Endothelial cell of umbilical vein (primary cell): ENCODE measurements around the gene HIVEP3. TPM values are rescaled to one million over a fixed set of nuclear protein-coding genes. Genes with fewer than 3 reads are reported as not detected.

ENCODE experiments used
- BruUV-seq: library from RNA; stranded (reverse); fragments of 400-500 nt; replicated peaks from 2 replicates; lab custom pipeline; 2021; lab: Mats Ljungman, UMichigan
- CTCF ChIA-PET: fragments of 300-600, 350-600 bp; sonication (Branson Sonifier 250); formaldehyde crosslinking; loops from one replicate; lab custom pipeline; 2021; ENCODE audit warnings: antibody characterized with exemption, inconsistent platforms; lab: Charles Lee
- POLR2A ChIA-PET: fragments of 300-600, 350-600 bp; sonication (Branson Sonifier 250); formaldehyde crosslinking; loops from one replicate; lab custom pipeline; 2021; ENCODE audit warnings: antibody characterized with exemption, inconsistent platforms; lab: Charles Lee
- DNase-seq: peaks from one replicate; pipeline ENCODE4 v3.0.0-alpha.2; 2011; ENCODE audit warnings: low read depth, low spot score
- FAIRE-seq: peaks from 2 replicates; lab custom pipeline; 2011; peaks lifted over from hg19 to GRCh38; lab: Jason Lieb, UNC
- H2AFZ ChIP-seq: 2 replicates; pipeline ENCODE4 v1.6.0; 2012; ENCODE audit warnings: low read depth, low read length, control low read depth, inconsistent platforms
- H3K27ac ChIP-seq: 2 replicates; pipeline ENCODE4 v1.5.1; 2011; ENCODE audit warnings: low read depth, mild to moderate bottlenecking, control low read depth, low read length, moderate library complexity; ENCODE audit not compliant: insufficient read depth
- H3K27me3 ChIP-seq, 2 experiments: 2 replicates each; pipeline versions ENCODE4 v1.6.0 to v1.6.1; 2011; ENCODE audit warnings: low read length in 2 of 2, mixed read lengths in 1 of 2; ENCODE audit not compliant: control insufficient read depth in 2 of 2, insufficient read depth in 2 of 2
- H3K36me3 ChIP-seq, 2 experiments: 2 replicates in 1 of 2; 3 replicates in 1 of 2; pipeline ENCODE4 v1.5.1; 2011; ENCODE audit warnings: low read length in 2 of 2, mild to moderate bottlenecking in 1 of 2, moderate library complexity in 1 of 2; ENCODE audit not compliant: control insufficient read depth in 2 of 2, insufficient read depth in 2 of 2; ENCODE audit errors: extremely low read depth in 1 of 2
- H3K4me1 ChIP-seq: 3 replicates; pipeline ENCODE4 v1.5.1; 2011; ENCODE audit warnings: mild to moderate bottlenecking, low read length; ENCODE audit not compliant: control insufficient read depth, insufficient read depth; ENCODE audit errors: extremely low read depth
- H3K4me2 ChIP-seq: 2 replicates; pipeline ENCODE4 v1.6.1; 2011; ENCODE audit warnings: low read length, control low read depth, mixed read lengths; ENCODE audit not compliant: insufficient read depth
- H3K4me3 ChIP-seq, 3 experiments: fragments of 200-600 bp in 1 of 3; sonication (generic), shearing (Covaris generic) in 1 of 3; replicated peaks in 1 of 3; 2 replicates each; pipeline ENCODE4 v1.5.1; 2011 to 2016; ENCODE audit warnings: control low read depth in 3 of 3, low read length in 3 of 3, mild to moderate bottlenecking in 2 of 3, inconsistent platforms in 1 of 3, low read depth in 1 of 3, moderate library complexity in 1 of 3; ENCODE audit not compliant: insufficient read depth in 1 of 3
- H3K79me2 ChIP-seq: 2 replicates; pipeline ENCODE4 v1.6.0; 2012; ENCODE audit warnings: low read length, inconsistent platforms; ENCODE audit not compliant: control insufficient read depth, insufficient read depth
- H3K9ac ChIP-seq: replicated peaks from 2 replicates; pipeline ENCODE3; 2011; ENCODE audit warnings: low read length, control low read depth; ENCODE audit not compliant: insufficient read depth; ENCODE audit errors: extremely low read depth
- H3K9me1 ChIP-seq: replicated peaks from 3 replicates; pipeline ENCODE4 v1.6.0; 2011; ENCODE audit warnings: mild to moderate bottlenecking, low read length; ENCODE audit not compliant: control insufficient read depth, insufficient read depth; ENCODE audit errors: extremely low read depth
- H3K9me3 ChIP-seq: replicated peaks from 2 replicates; pipeline ENCODE4 v1.5.1; 2012; ENCODE audit warnings: low read length, inconsistent platforms; ENCODE audit not compliant: control insufficient read depth, insufficient read depth
- H4K20me1 ChIP-seq: replicated peaks from 2 replicates; pipeline ENCODE3; 2011; ENCODE audit warnings: mild to moderate bottlenecking, low read length; ENCODE audit not compliant: control insufficient read depth, insufficient read depth; ENCODE audit errors: extremely low read depth
- CTCF ChIP-seq, 2 donors: IDR thresholded peaks; 1 replicate in 1 of 2; 2 replicates in 1 of 2; pipeline ENCODE4 v1.5.1; 2011; ENCODE audit warnings: low read length in 2 of 2, mild to moderate bottlenecking in 2 of 2, moderate library complexity in 2 of 2, control low read depth in 1 of 2, inconsistent platforms in 1 of 2, low read depth in 1 of 2; ENCODE audit not compliant: insufficient read depth in 1 of 2; ENCODE audit errors: extremely low read depth in 1 of 2
- EZH2 ChIP-seq: IDR thresholded peaks from 2 replicates; pipeline ENCODE4 v1.6.1; 2012; ENCODE audit warnings: borderline replicate concordance, low read depth, mild to moderate bottlenecking, moderate library complexity, low read length, inconsistent platforms; ENCODE audit not compliant: severe bottlenecking
- FOS ChIP-seq: IDR thresholded peaks from 2 replicates; pipeline ENCODE4 v1.6.1; 2011; ENCODE audit warnings: mild to moderate bottlenecking, low read length, moderate library complexity, borderline replicate concordance; ENCODE audit not compliant: insufficient read depth
- GATA2 ChIP-seq: IDR thresholded peaks from 2 replicates; pipeline ENCODE4 v1.7.0; 2011; ENCODE audit warnings: low read depth, mild to moderate bottlenecking, moderate library complexity, mixed read lengths, low read length; ENCODE audit not compliant: insufficient read length, insufficient read depth
- JUN ChIP-seq: IDR thresholded peaks from 2 replicates; pipeline ENCODE4 v1.6.1; 2011; ENCODE audit warnings: borderline replicate concordance, low read depth; ENCODE audit not compliant: insufficient read length, insufficient read depth
- MAX ChIP-seq: IDR thresholded peaks from 2 replicates; pipeline ENCODE4 v1.6.1; 2011; ENCODE audit not compliant: insufficient read depth, insufficient read length
- MYC ChIP-seq: IDR thresholded peaks from one replicate; pipeline ENCODE4 v1.6.1; 2011; ENCODE audit warnings: mild to moderate bottlenecking, low read depth, low read length
- POLR2A ChIP-seq: IDR thresholded peaks from 2 replicates; pipeline ENCODE4 v1.6.1; 2012; ENCODE audit warnings: low read depth, mild to moderate bottlenecking, control low read depth, low read length
- POLR2AphosphoS5 ChIP-seq: IDR thresholded peaks from 2 replicates; pipeline ENCODE4 v1.6.1; 2012; ENCODE audit warnings: low read depth, mild to moderate bottlenecking, control low read depth, low read length, moderate library complexity; ENCODE audit not compliant: insufficient read depth
- dilution Hi-C: fragments of 300-500 bp; cut with MboI; formaldehyde crosslinking; loops from one replicate; pipeline ENCODE4 v1.15.0; 2019; ENCODE audit warnings: low sequenced_read_pairs; ENCODE audit not compliant: extremely low pct_ligation_motif_present
- intact Hi-C: fragments of 100-400 bp; cut with micrococcal nuclease; formaldehyde crosslinking; loops from one replicate; pipeline ENCODE4 v1.10.0; 2022
- polyA plus RNA-seq, 4 experiments: library from polyadenylated mRNA; depleted of rRNA in 3 of 4; stranded (reverse) in 3 of 4; unstranded in 1 of 4; fragments of >200 nt; gene quantifications; 2 replicates each; pipeline versions ENCODE4 v1.2.1 to v1.2.3, GENCODE V29; 2011 to 2012; ENCODE audit warnings: missing spikeins in 1 of 4
- total RNA-seq: library from RNA; stranded (reverse); gene quantifications from 2 replicates; pipeline ENCODE4 v1.2.3, GENCODE V29; 2021

HIVEP3 gene
- total and polyA plus RNA-seq, 2 donors (not counting 3 experiments of a cell fraction or from before 2014, with no cell fraction given) = 3.4 to 4.0 TPM

GRCh38 chr1:41752514-41753170 is 166.1 kb downstream of the HIVEP3 start:
- H2AFZ ChIP-seq = no peak overlapping the region
- H3K9me3 ChIP-seq = no peaks in the 10 kb centered on the region
- H3K4me3 ChIP-seq = no peak overlapping the region
- CTCF ChIA-PET = interaction anchor here (1.4 kb wide), 1 partner anchor 39 kb away, joined by 5 read pairs; no protein-coding TSS in a partner anchor
- POLR2A ChIA-PET = no interaction called here
- H3K27ac ChIP-seq = no peak overlapping the region
- peaks cover 12% of the 10 kb centered on the region for H3K4me1 ChIP-seq
- no peaks in the 10 kb centered on the region for H4K20me1 ChIP-seq
- peaks cover 0 to 1% of the 10 kb centered on the region in 2 experiments for H3K27me3 ChIP-seq
- no peaks in the 10 kb centered on the region for H3K9me1 ChIP-seq
- no peak overlapping the region for H3K4me2 ChIP-seq
- no TSS peak for BruUV-seq
- H3K36me3 ChIP-seq = no peaks in the 10 kb centered on the region
- H3K79me2 ChIP-seq = no peaks in the 10 kb centered on the region
- FAIRE-seq = no peak
- intact Hi-C loops = no loop called here
- TF ChIP-seq MAX (no peak), GATA2 (no peak), EZH2 (no peak), POLR2AphosphoS5 (no peak), POLR2A (no peak), JUN (no peak), CTCF (IDR thresholded peaks at IDR 0.05; ENCODE audit: extremely low read depth in 1 of 2, insufficient read depth in 1 of 2, low read depth in 1 of 2, low read length in 2 of 2) (no peak), FOS (no peak), MYC (no peak)
- no peak for DNase-seq
- H3K9ac ChIP-seq = no peak overlapping the region
- dilution Hi-C loops = no loop called here
